ENCODE measurements around the gene PELI2.
"Not testable (repeated sequence)": the region's sequence is repeated elsewhere in the genome, so short reads cannot be mapped to it uniquely, and the experiment has no call there.

The PELI2 gene

GRCh38 chr14:56138928-56139327 lies 20.7 kb downstream of the PELI2 start:
- no peak for DNase-seq (ENCODE audit: low read depth in 1 of 2, low spot score in 1 of 2)

DNA sequence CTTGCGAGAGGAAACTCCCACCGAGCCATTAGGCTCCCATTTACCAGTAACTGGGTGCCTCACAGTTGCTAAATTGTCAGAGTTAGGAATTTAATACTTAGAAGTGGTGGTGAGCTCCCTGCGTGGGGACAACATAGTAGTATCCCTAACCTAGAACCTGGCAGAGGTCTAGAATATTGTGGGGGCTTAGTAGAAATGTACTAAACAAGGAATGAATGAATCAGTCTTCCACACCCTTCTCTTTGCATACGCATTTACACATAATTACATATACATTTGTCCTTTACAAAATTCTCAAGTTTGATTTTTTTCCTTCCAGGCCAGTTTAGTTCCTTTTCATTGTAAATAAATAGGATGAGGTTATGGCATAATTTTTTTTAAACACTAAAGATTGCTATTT lies 24.1 kb downstream of the PELI2 start:
- DNase-seq (ENCODE audit: low read depth in 1 of 2, low spot score in 1 of 2) = no peak

DNA sequence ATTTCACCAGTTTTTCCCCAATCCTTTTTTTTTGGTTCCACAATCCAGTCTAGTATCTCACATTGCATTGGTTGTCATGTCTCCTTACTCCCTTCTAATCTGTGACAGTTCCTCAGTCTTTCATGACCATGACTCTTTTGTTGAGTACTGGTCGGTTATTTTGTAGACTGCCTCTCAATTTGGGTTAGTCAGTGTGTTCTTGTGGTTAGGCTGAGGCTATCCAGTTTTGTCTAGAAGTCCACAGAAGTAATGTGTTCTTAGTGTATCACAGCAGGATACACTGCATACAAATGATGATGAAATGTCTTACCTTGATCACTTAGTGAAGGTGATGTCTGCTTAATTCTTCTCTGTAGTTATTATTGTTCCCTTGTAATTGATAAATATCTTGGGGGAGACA lies 24.8 kb downstream of the PELI2 start:
- DNase-seq (ENCODE audit: low read depth in 1 of 2, low spot score in 1 of 2) = no peak

GRCh38 chr14:56144176-56144575 lies 26.0 kb downstream of the PELI2 start:
- no peak for DNase-seq (ENCODE audit: low read depth in 1 of 2, low spot score in 1 of 2)

GRCh38 chr14:56145181-56145769 lies 27.1 kb downstream of the PELI2 start:
- no peak for DNase-seq (ENCODE audit: low read depth in 1 of 2, low spot score in 1 of 2)

DNA sequence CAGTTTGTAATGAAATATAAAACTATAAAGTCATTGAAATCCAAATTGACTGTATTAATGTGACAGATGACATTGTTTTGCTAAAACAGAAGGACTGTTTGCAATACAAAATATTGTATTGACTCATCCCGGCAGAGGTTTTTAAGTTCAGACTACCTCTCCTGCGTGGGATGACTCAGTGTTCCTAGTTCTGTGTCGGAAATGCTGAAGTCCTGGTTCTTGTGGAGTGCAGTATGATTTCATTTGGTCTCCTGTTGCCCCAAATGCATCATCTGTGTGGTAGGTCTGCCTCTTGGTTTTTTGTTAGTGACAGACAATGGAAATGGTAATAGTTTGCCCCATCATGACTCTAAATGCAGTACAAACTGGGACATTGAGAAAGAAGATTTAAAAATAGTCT lies 27.8 kb downstream of the PELI2 start:
- DNase-seq (ENCODE audit: low read depth in 1 of 2, low spot score in 1 of 2) = no peak

DNA sequence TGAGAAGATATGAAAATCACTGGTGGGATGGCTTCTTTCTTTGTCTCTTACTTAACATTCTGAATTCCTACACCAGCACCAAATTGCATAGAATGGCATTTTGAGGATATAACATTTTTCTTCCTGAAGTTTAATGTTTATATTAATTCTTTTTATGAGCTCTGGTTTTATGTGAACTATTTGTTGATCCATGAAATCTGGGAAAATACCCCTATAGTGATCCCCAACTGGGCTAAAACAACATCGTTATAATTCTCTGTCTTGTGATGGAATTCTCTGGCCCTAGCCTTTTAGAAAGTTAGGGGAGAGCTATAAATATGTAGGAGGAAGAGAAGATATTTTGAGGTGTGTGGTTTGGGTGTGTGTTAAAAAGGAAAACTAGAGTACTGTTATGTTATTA lies 29.2 kb downstream of the PELI2 start:
- no peak for DNase-seq (ENCODE audit: low read depth in 1 of 2, low spot score in 1 of 2)

DNA sequence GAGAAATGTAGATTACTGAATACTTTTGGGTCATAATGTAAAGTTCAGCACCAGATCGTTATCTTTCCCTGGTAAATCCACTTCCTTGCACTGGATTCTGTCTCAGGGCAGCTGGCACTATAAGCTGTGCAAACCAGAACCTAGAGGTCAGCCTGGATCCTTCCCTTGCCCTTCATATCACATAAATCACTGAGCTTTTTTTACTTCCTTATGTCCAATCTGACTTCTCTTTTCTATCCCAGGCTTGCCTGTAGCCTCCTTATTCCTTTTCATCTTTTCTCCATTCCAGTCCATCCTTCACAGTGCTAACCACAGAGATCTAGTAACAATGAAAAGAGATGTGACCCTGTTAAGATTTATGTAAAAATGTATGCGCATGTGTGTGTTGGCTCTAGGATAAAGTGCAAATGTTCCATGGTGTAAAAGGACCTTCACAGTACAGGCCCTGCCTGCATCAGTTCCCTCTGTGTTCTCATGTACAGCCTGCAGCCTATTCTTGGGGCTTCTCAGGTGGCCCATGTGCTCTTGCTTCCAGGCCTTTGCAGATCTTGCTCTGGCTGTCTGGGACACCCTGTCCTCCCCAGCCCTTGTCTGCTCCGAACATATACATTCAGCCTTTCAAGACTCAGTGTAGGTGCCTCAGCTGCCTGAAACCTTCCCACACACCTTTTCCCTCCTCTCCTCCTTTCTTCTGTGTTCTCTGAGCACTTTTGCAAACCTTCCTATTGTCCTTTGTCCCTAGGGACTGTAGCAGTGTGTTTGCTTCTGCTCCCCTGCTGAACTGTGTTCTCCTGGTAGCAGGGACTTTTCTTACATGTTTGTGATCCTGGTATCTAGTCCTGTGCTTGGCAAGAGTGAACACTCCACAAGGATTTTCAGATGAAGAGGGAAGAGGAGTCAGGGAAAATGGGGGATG lies 30.0 kb downstream of the PELI2 start:
- DNase-seq (ENCODE audit: low read depth in 1 of 2, low spot score in 1 of 2) = no peak

DNA sequence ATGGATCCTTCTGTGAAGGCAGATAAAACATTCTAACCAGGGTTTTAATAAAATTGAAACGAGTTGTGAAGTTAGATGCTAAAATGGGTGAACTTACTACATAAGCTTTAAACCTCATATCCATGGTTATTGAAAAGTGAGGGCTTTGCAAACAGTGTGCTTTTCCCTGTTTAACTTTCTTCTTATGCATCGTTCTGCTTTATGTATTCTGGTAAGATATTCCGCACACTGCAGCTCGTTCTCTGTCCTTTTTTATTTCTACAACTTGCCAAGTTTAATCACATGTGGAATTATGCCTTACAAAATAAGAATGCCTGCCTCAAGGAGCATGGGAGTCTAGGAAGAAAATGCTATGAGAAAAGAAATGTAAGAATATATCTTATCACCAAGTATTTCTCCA lies 30.9 kb downstream of the PELI2 start:
- DNase-seq (ENCODE audit: low read depth in 1 of 2, low spot score in 1 of 2) = no peak

DNA sequence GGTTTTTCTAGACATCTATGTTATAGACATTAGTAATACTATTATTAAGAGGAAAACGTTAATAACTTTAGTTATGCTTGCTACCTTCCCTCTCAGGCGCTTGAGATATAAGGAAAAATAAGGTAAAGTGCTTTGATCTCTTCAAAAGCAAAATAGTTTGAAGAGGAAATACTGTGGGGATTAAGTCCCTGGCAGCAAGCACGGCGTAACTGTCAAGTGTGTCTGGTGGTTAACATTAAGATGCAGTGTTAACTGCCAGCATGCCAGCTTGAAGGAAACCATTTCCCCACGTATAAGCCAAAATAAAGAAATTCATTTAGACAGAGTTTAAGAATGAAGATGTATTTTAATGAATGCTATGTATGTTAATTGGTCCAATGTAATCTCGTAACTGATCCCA lies 31.8 kb downstream of the PELI2 start:
- no peak for DNase-seq (ENCODE audit: low read depth in 1 of 2, low spot score in 1 of 2)

- DNase-seq (ENCODE audit: low read depth in 1 of 2, low spot score in 1 of 2) = no peak
Measured at GRCh38 chr14:56150645-56151345, 32.6 kb downstream of the PELI2 start.

DNA sequence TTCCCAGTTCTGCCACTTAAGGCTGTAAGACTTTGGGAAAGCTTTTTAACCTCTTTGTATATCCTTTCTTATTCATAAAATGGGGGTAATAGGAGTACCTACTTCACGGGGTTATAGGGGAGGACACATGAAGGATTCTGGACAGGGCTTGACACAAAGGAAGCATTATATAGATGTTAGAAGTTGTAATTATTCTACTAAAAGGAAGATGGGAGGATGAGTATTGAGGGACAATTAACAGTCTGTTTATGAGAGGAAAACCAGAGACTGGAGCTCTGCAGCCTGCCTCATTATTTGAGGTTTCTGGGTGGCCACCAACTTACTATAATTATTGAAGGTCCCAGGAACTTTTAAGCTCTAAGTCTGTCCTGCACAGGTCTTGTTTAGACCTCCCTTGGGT lies 34.0 kb downstream of the PELI2 start:
- no peak for DNase-seq (ENCODE audit: low read depth in 1 of 2, low spot score in 1 of 2)

GRCh38 chr14:56153267-56153666 lies 35.1 kb downstream of the PELI2 start:
- no peak for DNase-seq (ENCODE audit: low read depth in 1 of 2, low spot score in 1 of 2)

DNA sequence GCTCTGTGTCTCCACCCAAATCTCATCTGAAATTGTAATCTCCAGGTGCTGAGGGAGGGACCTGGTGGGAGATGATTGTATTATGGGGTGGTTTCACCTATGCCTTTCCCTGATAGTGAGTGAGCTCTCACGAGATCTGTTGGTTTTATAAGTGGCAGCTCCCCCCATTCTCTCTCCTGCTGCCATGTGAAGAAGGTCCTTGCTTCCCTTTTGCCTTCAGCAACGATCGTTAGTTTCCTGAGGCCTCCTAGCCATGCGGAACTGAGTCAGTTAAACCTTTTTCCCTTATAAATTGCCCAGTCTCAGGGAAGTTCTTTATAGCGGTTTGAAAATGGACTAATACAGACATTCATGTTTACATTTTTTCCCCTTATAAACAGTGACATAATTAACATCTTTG lies 36.1 kb downstream of the PELI2 start:
- no peak for DNase-seq (ENCODE audit: low read depth in 1 of 2, low spot score in 1 of 2)

GRCh38 chr14:56156096-56156495 lies 37.9 kb downstream of the PELI2 start:
- DNase-seq (ENCODE audit: low read depth in 1 of 2, low spot score in 1 of 2) = no peak

- DNase-seq (ENCODE audit: low read depth in 1 of 2, low spot score in 1 of 2) = no peak
Measured at GRCh38 chr14:56159066-56159465, 40.9 kb downstream of the PELI2 start.

GRCh38 chr14:56160088-56160487 lies 41.9 kb downstream of the PELI2 start:
- no peak for DNase-seq (ENCODE audit: low read depth in 1 of 2, low spot score in 1 of 2)

DNA sequence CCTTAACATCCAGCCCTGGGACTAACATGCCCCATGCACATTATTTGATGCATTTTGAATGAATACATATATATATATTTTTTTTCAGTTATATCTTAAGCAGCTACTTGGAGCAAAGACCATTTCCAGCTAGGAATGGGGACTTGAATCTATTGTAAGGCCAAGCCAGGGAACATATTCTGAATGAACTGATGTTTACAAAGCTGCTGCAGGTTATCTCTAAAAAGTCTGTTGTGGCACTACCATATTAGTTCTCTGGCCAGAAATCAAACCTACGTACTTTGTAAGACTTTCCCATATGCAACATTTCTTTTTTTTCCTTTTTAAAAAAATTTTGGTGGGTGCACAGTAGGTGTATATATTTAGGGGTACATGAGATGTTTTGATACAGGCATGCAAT lies 43.4 kb downstream of the PELI2 start:
- no peak for DNase-seq (ENCODE audit: low read depth in 1 of 2, low spot score in 1 of 2)

DNA sequence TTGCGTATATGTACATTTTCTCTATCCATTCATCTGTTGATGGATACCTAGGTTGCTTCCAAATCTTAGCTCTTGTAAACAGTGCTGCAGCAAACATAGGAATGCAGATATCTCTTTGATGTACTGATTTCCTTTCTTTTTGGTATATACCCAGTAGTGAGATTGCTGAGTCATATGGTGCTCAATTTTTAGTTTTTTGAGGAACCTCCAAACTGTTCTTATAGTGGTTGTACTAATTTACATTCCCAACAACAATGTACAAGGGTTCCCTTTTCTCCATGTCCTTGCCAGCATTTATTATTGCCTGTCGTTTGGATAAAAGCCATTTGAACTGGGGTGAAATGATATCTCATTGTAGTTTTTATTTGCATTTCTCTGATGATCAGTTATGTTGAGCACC lies 44.3 kb downstream of the PELI2 start:
- no peak for DNase-seq (ENCODE audit: low read depth in 1 of 2, low spot score in 1 of 2)

GRCh38 chr14:56166579-56166978 lies 48.4 kb downstream of the PELI2 start:
- not testable (repeated sequence) for DNase-seq (ENCODE audit: low read depth in 1 of 2, low spot score in 1 of 2)

- no peak for DNase-seq (ENCODE audit: low read depth in 1 of 2, low spot score in 1 of 2)
Measured at GRCh38 chr14:56168007-56168616, 49.9 kb downstream of the PELI2 start.

GRCh38 chr14:56170028-56170427 lies 51.8 kb downstream of the PELI2 start:
- DNase-seq (ENCODE audit: low read depth in 1 of 2, low spot score in 1 of 2) = no peak

Data from activated T-helper 1 cell treated with anti-CD3 and anti-CD28 coated beads, Interleukin-2, amount 50 U/mL, for 16 hours (primary cell).